Right lobe of liver (tissue), 6 donors: ENCODE data around the gene POLR1H. TPM values are rescaled to one million over a fixed set of nuclear protein-coding genes. Genes with fewer than 3 reads are reported as not detected.

ENCODE experiments used
- ATAC-seq, 4 donors: fragments of 200-7000 bp; cut with Tn5 transposase; one replicate each; pipeline ENCODE4 v1.9.1; 2020; ENCODE audit warnings: mild to moderate bottlenecking in 4 of 4, moderate library complexity in 4 of 4
- DNase-seq, 3 donors: peaks; one replicate each; pipeline ENCODE4 v3.0.0-alpha.2; 2020
- H3K27ac ChIP-seq, 3 donors: fragments of 200-600 bp; one replicate each; pipeline ENCODE4 v1.8.0; 2022
- H3K27me3 ChIP-seq, 2 donors: fragments of 200-600 bp; one replicate each; pipeline ENCODE4 v1.8.0; 2022
- H3K36me3 ChIP-seq, 4 donors: fragments of 200-600 bp; sonication (generic) in 1 of 4; one replicate each; pipeline versions ENCODE4 v1.5.1 to v1.8.0; 2017 to 2022; ENCODE audit warnings: control low read depth in 1 of 4
- H3K4me1 ChIP-seq, 4 donors: fragments of 200-600 bp; sonication (generic) in 1 of 4; one replicate each; pipeline versions ENCODE4 v1.5.1 to v1.8.0; 2017 to 2022; ENCODE audit warnings: control low read depth in 1 of 4
- H3K4me3 ChIP-seq, 3 donors: fragments of 200-600 bp; one replicate each; pipeline ENCODE4 v1.8.0; 2022
- H3K9me3 ChIP-seq, 4 donors: fragments of 200-600 bp; sonication (generic) in 1 of 4; one replicate each; pipeline versions ENCODE4 v1.5.1 to v1.8.0; 2017 to 2022; ENCODE audit warnings: control low read depth in 1 of 4
- POLR2A ChIP-seq: fragments of 450-650 bp; IDR thresholded peaks from one replicate; pipeline ENCODE4 v1.6.1; 2017; ENCODE audit warnings: antibody characterized with exemption, mild to moderate bottlenecking
- WGBS: methylation state at CpG from one replicate; pipeline ENCODE4 v1.1.6; 2018; ENCODE audit warnings: low coverage, low lambda C conversion rate; ENCODE audit not compliant: insufficient coverage; ENCODE audit errors: missing lambda C conversion rate; 5-methylcytosine and 5-hydroxymethylcytosine counted together
- intact Hi-C, 2 donors: fragments of 100-400 bp; cut with DNase I; formaldehyde crosslinking; loops; one replicate each; pipeline versions ENCODE4 v1.11.2 to v1.14.1; 2022
- total RNA-seq, 6 experiments: library from RNA; depleted of rRNA in 2 of 6; stranded (reverse); fragments of >200 nt in 2 of 6; fragmentation: NEBNext Ultra II Directional in 3 of 6; extraction: Animal tissue kit (Norgen Biotek cat#: 25700) in 3 of 6; gene quantifications; one replicate each; pipeline versions ENCODE4 v1.1.0 to v1.2.4, GENCODE V29; 2016 to 2023
- TF ChIP-seq, protein P1 (sequence below), 4 donors: fragments of 200-600 bp in 3 of 4; fragments of 450-650 bp in 1 of 4; IDR thresholded peaks; one replicate each; pipeline versions ENCODE4 v1.5.1 to v1.8.0; 2016 to 2022; ENCODE audit warnings: antibody characterized with exemption in 4 of 4, mild to moderate bottlenecking in 2 of 4
- donor health status: DM: no; HTN: yes; CAD: no.
- donor health status: DM: no; HTN: no; CAD: no.
- donor health status: DM: no; HTN: no; CAD: no.
- donor health status: DM: no; HTN: yes; CAD: no.
- donor health status: DM: no; HTN: yes; CAD: no.

The POLR1H gene
- total RNA-seq, 6 experiments from 2014 or later, result 9.4 to 17.8 (median 11.2) TPM

- ATAC-seq (no peak), DNase-seq (no peak)
- H3K27me3 ChIP-seq, result no peaks in the 10 kb centered on the region
- H3K4me3 ChIP-seq, result no peak overlapping the region
- intact Hi-C loops, result no loop called here
- no CpG with 5 or more reads among the region's 1 CpG for WGBS
- H3K9me3 ChIP-seq, result no peaks in the 10 kb centered on the region
- H3K4me1 ChIP-seq, result peaks cover 0 to 7% (median 3%) of the 10 kb centered on the region in 4 donors
- no peak overlapping the region for H3K27ac ChIP-seq
- peaks cover 0 to 13% (median 0%) of the 10 kb centered on the region in 4 donors for H3K36me3 ChIP-seq
- TF ChIP-seq, protein P1, sequence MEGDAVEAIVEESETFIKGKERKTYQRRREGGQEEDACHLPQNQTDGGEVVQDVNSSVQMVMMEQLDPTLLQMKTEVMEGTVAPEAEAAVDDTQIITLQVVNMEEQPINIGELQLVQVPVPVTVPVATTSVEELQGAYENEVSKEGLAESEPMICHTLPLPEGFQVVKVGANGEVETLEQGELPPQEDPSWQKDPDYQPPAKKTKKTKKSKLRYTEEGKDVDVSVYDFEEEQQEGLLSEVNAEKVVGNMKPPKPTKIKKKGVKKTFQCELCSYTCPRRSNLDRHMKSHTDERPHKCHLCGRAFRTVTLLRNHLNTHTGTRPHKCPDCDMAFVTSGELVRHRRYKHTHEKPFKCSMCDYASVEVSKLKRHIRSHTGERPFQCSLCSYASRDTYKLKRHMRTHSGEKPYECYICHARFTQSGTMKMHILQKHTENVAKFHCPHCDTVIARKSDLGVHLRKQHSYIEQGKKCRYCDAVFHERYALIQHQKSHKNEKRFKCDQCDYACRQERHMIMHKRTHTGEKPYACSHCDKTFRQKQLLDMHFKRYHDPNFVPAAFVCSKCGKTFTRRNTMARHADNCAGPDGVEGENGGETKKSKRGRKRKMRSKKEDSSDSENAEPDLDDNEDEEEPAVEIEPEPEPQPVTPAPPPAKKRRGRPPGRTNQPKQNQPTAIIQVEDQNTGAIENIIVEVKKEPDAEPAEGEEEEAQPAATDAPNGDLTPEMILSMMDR (IDR thresholded peaks at IDR 0.05), result no peak
- no peak for TF ChIP-seq POLR2A
Measured at GRCh38 chr6:30055513-30055912, 5.6 kb upstream of the POLR1H start.

- Histone ChIP-seq H3K27ac (peak overlapping the region; percentile 71 to 81 (median 81)), H3K4me3 (peak overlapping the region; percentile 78 to 94 (median 80)), H3K36me3 (peaks cover 0 to 16% (median 0%) of the 10 kb centered on the region in 4 donors), H3K9me3 (no peaks in the 10 kb centered on the region), H3K4me1 (peaks cover 0 to 7% (median 3%) of the 10 kb centered on the region in 4 donors), H3K27me3 (no peaks in the 10 kb centered on the region)
- intact Hi-C loops, result no loop called here
- WGBS, result 0% methylated on average over 23 of the region's 24 CpGs
- ATAC-seq (peak; percentile 14 to 23 (median 21)), DNase-seq (peak in 2 of 3 donors; percentile 30 to 61)
- no peak for TF ChIP-seq POLR2A
- TF ChIP-seq, protein P1 (IDR thresholded peaks at IDR 0.05), result no peak
Measured at GRCh38 chr6:30060606-30061091, 416 bp upstream of the POLR1H start.

- Histone ChIP-seq H3K36me3 (peaks cover 0 to 9% (median 0%) of the 10 kb centered on the region in 4 donors), H3K27me3 (no peaks in the 10 kb centered on the region), H3K4me3 (peak overlapping the region; percentile 78 to 94 (median 80)), H3K27ac (peak overlapping the region; percentile 71 to 81 (median 81)), H3K4me1 (peaks cover 0 to 13% (median 4%) of the 10 kb centered on the region in 4 donors), H3K9me3 (no peaks in the 10 kb centered on the region)
- 14% methylated on average over 7 of the region's 13 CpGs for WGBS
- ATAC-seq (no peak), DNase-seq (peak in 1 of 3 donors; percentile 27)
- intact Hi-C loops, result no loop called here
- TF ChIP-seq, protein P1 (IDR thresholded peaks at IDR 0.05), result no peak
- TF ChIP-seq POLR2A, result no peak
Measured at GRCh38 chr6:30061858-30062458, 893 bp downstream of the POLR1H start.

- no peak for DNase-seq
- 87% methylated on average over 5 of the region's 7 CpGs for WGBS
- Histone ChIP-seq H3K9me3 (no peaks in the 10 kb centered on the region), H3K27ac (peak overlapping the region in 1 of 3 donors; percentile 81), H3K4me3 (peak overlapping the region in 1 of 3 donors; percentile 78), H3K27me3 (no peaks in the 10 kb centered on the region), H3K4me1 (peaks cover 0 to 14% (median 4%) of the 10 kb centered on the region in 4 donors), H3K36me3 (peaks cover 0 to 3% (median 0%) of the 10 kb centered on the region in 4 donors)
- intact Hi-C loops, result no loop called here
- TF ChIP-seq POLR2A, result no peak
- TF ChIP-seq, protein P1 (IDR thresholded peaks at IDR 0.05), result no peak
- ATAC-seq, result no peak
Measured at GRCh38 chr6:30062471-30063178, 1.6 kb downstream of the POLR1H start.
